HG03469 (cell line): ENCODE measurements around the gene C17orf75.
"Not testable (repeated sequence)": the region's sequence is repeated elsewhere in the genome, so short reads cannot be mapped to it uniquely, and the experiment has no call there.

ENCODE experiments used
- ATAC-seq: cut with Tn5 transposase; IDR thresholded peaks from one replicate; pipeline ENCODE4 v1.9.1; 2021; ENCODE audit warnings: mild to moderate bottlenecking, moderate library complexity, moderate number of reproducible peaks; ENCODE audit not compliant: unreplicated experiment

C17orf75 gene

DNA sequence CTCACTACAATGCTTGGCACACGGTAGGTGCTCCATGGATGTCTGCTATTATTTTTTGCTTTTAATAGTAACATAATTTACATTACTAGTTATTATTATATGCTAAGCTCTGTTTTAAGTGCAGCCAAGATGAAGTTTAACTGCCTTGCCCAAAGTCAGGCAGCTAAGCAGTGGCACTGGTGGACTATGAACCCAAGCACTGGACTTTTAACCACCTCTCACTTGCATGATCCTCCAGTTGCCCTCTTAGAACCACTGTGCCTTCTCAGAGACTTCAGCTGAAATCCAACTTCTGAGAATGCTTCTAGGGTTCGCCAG, 6.5 kb upstream of the C17orf75 start:
- no peak for ATAC-seq

DNA sequence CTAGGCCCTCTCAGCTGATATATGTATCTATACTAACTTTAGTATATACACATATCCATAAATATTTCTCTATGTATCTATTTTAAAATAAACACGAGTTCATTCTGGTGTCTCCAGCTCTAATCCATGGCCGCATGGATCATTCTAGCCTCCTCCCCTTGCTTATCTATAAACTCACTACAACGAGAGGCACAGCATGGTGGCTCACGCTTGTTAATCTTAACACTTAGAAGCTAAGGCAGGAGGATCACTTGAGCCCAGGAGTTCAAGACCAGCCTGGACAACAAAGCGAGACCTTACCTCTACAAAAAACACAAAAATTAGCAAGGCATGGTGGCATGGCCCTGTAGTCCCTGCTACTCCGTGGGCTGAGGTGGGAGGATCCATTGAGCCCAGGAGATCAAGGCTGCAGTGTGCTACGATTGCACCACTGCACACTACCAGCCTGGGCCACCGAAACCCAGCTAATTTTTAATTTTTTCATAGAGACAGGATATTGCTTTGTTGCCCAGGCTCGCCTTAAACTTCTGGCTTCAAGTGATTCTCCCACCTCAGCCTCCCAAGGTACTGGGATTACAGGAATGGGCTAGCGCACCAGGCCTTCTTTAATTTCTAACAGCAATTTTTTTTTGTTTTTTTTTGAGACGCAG, 4.1 kb upstream of the C17orf75 start:
- no peak for ATAC-seq

DNA sequence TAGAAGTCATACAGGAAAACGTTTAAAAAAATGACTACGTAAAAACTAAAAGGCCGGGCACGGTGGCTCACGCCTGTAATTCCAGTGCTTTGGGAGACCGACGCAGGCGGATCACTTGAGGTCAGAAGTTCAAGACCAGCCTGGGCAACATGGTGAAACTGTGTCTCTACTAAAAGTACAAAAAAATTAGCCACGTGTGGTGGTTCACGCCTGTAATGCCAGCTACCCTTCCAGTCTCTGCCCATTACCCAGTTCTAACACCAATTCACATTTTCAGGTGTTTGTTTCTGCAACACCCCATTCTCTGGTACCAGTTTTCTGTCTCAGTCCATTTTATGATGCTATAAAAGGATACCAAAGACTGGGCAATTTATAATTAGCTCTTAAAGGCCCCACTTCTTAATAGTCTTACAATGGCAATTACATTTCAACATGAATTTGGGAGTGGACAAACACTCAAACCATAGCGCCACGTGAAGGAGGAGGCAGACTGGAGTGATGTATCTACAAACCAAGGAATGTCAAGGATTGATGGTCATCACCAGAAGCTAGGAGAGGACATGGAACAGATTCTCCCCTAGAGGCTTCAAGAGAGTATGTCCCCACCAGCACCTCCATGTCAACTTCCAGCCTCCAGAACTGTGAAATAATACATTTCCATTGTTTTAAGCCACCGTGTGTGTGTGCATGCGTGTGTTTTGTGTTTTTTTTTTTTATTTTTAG, 791 bp upstream of the C17orf75 start:
- no peak for ATAC-seq

DNA sequence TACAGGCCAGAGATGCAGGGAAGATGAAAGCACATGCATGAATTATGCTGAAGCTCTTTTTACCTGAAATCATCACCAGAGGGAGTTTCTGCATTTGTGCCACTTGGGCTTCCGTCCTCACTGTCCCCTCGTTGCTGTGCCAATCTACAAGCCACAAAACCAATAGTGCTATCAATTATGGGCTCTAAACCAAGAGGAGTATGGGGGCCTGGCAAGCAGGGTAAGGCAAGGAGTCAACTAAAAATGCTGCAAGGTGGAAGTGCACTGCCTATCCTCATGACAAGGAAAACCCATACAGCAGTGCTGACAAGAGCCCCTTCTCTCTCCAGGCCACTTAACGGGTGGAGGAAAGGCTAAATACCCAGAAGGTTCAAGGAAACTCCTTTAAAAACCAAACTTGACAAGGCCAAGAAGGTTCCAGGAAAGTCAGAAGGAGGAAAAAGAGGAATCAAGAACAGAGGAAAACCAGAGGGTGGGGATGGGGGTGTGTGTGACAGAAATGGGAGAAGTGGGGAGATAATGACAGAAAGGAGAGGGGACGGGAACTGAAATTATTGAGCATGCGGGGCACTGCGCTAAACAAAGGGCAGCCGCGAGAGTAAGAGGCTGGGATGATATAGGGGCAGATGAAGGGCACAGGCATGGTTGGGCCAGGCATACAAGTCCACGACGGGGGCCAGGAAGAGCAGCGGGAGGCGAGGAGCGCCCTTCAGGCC, 674 bp downstream of the C17orf75 start:
- ATAC-seq: no peak

DNA sequence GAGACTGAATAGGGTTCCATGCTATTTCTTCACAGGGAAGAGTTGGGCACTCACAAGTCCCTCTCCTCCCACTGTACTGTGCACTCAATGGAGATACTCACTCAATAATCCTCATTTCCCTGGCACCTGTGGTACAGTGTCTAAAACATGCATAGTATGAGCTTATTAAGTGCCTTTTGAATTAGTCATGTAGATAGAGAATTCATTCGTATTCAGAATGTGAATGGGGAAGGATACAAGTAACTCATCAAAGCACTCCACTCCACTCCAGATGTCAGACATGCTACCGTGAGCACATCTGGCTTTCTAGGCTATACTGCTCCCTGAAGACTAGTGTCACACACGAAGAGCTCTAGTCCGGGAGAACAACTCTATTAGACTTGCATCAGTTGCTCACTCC, 6.3 kb downstream of the C17orf75 start:
- no peak for ATAC-seq

DNA sequence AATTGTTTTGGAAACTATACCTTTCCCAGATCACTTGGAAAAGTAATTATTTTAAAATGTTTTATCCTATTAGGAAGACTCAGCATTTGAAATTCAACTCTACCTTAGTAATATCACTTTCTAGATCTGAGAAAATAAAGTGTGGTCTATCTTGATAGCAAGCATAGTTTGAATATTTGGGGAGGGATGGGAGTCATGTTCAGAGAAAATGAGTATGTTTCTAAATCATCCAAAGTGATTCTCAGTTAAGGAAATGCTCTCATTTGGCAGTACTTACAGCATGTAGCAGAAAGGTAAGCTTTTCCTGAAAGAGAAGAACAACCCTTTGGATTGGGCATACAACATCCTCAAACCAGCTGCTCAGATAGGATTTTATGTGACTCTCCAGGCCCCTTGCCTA, 6.9 kb downstream of the C17orf75 start:
- no peak for ATAC-seq

DNA sequence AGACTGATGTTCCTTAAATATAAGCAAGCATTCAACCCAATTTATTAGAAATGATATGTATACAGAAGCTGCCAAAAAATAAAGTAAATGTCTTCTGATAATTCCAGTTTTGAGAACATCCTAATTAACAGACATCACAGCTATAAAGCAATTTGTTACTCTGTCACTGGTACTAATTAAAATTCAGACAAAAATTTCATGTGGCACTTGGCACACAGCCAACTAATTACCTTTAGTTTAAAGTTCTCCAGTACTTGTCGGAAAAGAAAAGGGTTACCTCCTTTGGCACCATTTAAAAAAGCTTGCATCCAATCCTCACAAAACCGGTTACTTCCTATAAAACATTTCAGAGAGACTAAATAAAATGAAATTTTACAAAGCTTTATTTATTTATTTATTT, 8.8 kb downstream of the C17orf75 start:
- no peak for ATAC-seq

DNA sequence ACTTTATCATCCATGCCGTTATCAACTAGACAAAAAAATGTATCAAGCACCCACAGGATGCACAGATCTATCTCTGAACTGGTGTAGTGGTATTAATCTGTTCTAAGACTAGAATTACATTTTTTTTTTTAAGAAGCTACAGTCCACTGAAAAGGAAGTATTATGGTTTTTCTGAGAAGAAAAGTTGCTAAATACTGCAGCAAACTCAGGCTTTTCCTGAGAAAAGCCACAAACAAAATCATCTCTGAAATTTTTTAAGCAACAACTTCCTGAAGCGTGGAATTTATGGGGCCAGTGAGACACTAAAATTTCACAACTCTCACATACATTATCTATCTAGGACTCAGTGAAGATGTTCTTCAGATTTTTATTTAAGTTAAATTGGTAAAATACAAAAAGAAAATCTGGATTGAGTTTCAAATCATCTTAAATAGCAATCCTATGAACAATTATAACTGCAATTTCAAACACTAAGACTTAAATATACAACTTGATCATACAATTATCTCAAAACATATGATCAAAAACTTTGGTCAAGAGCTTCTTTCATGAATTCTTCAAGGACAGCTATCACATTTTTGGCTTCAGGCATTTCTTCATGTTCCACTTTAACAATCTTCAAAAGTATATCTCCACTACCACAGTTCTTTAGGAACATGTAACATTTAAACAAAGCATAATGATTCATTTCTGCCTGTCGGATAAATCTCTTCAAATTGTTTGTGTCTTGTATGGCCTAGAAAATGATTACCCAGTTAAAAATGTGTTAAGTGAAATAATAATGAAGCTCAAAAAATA, 10.5 kb downstream of the C17orf75 start:
- ATAC-seq: no peak

DNA sequence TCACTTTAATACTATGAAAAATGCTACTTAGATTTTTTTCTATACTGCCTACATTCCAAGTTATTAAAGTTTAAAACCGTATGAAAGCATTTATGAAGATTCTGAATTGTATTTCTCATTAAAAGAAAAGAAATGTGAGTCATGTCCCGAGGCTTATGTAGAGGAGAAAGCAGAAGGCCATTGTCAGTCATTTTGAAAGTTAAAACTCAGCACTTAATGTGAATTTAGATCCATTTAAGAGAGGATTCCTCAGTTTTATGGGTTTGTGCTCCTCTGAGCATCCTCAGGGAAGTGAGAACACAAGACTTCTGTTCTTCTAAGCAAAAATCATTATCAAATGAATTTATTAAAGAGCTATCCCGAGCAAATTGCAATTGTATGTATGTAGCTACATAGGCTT, 11.8 kb downstream of the C17orf75 start:
- no peak for ATAC-seq

DNA sequence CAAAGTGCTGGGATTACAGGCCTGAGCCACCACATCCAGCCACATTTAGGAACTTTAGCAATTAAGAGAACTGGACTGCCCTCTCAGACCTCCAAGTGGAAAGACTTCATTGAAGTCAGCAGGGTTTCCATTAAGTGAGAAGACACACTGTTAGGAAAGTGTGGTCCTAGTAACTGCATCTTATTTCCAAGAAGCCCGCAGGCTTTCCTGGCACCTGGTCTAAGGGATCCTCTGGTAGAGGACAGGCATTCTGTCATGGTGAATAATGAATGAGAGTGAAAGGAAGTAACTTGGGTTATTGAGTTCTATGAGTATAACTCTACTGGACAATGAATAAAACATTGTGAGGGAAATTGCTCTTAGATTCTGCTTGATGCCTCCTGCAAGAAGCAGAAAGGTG, 14.1 kb downstream of the C17orf75 start:
- ATAC-seq: no peak

DNA sequence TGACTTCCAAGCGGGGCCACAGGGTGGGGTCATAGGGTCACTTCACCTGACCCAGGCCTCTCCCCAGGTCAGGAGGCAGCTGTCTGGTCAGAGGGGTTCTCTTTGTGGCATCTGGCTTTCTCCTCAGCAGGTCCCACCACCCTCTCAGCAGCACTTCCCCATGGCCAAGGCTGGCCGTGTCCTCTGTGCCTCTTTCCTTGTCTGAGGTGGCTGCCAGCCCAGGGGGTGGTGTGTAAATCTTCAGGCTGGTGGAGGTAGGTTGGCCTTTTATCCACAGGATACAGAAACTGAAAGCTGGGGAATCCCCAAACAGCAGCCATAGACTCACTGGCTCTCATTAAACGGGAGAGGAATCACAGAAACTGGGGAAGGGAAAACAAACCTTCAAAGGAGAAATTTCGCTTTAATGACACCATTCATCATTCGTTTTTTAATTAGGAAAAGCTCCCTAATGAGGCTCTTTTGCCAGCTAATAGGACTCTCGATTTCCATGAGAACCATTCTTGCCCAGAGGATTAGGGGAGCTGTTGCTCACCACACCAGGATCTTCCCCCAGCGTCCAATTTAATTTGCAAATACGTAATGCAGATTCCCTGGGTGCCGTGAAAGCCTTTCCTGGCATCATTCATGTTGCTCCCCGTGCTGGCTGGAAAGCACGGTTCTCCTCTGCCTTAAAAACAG, 18.0 kb downstream of the C17orf75 start:
- ATAC-seq: no peak

DNA sequence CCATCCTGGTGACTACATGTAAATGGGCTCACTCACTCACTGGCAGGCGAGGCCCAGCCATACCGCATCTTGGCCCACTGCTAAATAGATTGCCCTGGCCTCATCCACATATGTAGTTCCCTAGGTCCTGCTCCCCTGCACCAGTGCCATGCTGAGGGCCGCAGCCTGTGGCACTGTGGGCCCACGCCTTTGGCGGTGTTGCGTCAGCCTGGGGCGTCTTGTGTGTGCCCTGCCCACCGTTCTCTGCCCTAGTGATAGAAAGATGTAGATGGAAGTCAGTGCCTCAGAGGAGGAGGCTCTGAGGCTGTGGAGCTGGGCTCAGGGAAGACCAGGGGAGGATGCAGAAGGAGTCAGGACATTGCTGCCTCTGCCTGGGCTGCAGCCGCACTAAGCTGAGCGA, 18.9 kb downstream of the C17orf75 start:
- no peak for ATAC-seq

DNA sequence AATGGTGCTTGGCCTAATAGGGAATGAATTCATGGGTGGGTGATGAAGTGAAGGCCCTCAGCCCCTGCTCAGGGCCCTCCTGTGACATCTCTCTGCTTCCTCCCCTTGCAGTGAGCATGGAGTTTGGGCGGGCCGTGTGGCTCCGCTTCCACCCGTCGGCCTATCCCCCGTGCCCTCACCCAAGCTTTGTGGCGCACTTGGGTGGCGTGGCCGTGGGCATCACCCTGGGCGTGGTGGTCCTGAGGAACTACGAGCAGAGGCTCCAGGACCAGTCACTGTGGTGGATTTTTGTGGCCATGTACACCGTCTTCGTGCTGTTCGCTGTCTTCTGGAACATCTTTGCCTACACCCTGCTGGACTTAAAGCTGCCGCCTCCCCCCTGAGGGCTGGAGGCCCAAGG, 21.1 kb downstream of the C17orf75 start:
- ATAC-seq: no peak

DNA sequence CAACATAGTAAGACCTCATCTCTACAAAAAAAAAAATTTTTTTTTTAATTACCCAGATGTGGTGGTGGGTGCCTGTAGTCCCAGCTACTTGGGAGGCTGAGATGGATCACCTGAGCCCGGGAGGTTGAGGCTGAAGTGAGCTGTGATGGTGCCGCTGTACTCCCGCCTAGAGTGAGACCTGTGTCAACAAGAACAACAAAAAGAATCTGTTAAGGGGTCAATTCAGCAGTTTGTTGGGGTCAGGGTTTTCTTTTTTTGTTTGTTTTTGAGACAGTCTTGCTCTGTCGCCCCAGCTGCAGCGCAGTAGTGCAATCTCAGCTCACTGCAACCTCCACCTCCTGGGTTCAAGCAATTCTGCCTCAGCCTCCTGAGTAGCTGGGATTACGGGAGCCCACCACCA, 21.9 kb downstream of the C17orf75 start:
- ATAC-seq: not testable (repeated sequence)

DNA sequence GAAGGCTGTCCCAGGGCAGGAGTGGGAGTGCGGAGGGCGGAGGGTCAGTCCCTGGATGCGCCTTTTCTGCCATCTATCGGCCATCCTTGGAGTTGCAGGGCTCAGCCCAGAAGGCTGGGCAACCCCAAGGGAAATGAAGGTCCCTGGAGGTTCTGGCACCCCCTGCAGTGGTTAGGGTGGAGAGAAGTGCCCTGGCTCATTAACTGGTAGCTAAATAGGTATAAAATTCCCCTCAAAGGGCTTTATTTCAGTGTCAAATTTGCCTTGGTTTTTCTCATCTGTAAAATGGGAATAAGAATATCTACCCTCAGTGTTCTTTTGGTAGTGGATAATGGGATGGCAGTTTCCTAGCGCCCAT, 22.4 kb downstream of the C17orf75 start:
- no peak for ATAC-seq

DNA sequence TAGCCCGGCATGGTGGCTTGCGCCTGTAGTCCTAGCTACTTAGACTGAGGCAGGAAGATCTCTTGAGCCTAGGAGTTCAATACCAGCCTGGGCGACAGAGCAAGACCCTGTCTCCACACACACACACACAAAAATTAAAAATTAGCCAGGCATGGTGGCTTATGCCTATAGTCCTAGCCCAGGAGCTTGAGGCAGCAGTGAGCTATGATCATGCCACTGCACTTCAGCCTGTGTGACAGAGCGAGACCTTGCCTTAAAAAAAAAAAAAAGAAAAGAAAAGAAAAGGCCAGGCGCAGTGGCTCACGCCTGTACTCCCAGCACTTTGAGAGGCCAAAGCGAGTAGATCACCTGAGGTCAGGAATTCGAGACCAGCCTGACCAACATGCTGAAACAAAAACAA, 23.9 kb downstream of the C17orf75 start:
- no peak for ATAC-seq

DNA sequence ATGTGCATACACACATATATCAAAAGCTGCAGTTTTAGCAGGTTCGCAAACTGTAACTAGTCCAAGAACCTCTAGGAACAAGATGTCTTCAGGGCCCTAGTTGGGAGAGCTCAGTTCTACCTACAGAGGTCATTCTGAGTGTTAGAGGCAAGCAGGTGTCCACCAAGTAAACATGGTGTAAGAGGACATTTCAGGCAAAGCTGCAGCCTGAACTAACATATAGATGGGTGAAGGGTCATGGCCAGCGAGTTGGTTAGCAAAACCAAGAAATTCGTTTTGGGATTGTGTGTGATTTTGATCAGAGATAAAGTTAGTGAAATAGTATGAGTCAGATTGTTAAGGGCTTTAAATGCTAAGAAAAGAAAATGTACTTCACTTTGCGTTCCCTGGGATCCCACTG, 24.6 kb downstream of the C17orf75 start:
- ATAC-seq: no peak

DNA sequence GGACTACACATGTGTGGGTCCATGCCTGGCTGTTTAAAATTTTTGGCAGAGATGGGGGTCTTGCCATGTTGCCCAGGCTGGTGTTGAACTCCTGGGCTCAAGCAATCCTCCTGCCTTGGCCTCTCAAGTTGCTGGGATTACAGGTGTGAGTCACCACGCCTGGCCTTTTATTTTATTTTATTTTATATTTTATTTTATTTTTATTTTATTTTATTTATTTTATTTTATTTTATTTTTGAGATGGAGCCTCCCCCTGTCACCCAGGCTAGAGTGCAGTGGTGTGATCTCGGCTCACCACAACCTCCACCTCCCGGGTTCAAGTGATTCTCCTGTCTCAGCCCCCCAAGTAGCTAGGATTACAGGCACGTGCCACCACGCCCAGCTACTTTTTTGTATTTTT, 25.3 kb downstream of the C17orf75 start:
- ATAC-seq: not testable (repeated sequence)

DNA sequence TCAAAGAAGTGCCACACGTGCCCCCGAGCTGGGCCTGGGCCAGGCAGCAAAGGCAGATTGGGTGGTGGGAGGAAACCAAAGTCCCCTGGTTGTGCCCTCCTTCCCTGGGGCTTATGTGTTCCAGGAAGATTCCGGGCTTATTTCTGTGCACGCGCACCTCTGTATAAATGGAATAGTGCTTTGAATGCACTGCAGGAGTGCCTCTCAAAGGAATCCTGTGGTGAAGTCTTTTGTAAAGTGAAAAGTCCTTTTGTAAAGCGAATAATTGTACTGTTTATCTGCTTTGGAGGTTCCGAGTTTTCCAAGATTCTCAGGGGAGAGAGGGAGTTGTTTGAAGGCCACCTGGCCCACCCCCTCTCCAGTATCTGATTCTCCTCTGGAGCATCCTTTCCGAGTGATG, 26.8 kb downstream of the C17orf75 start:
- no peak for ATAC-seq

DNA sequence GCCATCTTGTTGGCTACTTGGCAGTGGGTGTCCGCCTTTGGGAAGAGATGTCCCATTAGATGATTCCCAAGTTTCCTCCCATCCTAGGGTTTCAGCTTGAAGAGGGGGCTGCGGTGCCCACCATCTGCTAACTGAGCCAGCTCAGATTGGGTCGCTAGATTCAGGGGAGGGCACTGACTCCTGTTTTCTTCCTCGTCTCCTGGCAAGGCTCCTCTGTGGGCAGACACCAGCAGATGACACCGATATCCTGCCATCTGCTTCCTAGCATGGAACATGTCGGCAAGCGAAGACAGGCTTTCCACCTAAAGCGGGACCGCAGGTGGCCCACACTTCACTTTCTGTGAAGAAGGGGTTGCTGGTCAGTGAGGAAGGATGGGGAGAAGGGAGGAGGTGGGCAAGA, 27.3 kb downstream of the C17orf75 start:
- ATAC-seq: no peak

DNA sequence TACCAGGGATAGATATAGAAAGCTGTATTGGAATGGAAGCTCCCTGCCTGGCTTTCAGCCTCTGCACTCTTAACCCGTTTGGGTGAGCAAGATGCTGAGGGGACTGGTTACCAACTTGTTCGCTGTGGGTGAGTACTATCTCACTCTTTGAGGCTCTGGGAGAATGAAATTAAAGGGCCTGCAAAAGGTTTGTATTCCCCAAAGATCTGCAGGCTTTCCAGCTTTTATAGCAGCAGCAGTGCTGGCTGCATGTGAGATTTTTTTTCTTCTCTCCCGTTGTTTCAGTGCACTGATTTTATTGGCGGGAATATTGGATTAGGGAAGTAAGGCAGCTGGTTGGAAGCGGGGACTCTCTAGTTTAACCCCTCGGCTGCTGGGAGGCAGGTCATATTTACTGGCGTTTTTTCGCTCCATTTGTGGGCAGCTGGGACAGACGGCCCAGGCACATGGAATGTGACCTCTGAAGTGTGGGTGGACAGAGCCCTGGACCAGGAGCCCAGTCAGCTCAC, 30.9 kb downstream of the C17orf75 start:
- no peak for ATAC-seq
